CD8-positive, alpha-beta memory T cell (primary cell): ENCODE measurements around the gene CEACAM16. TPM values are rescaled to one million over a fixed set of nuclear protein-coding genes. Genes with fewer than 3 reads are reported as not detected.
"Not testable (repeated sequence)": the region's sequence is repeated elsewhere in the genome, so short reads cannot be mapped to it uniquely, and the experiment has no call there.

Experiments used
- CTCF ChIA-PET: fragments of 350-600 bp; sonication (Branson Sonifier 250); formaldehyde crosslinking; loops from one replicate; lab custom pipeline; 2021; ENCODE audit warnings: antibody characterized with exemption; lab: Charles Lee
- POLR2A ChIA-PET: fragments of 350-600 bp; sonication (Branson Sonifier 250); formaldehyde crosslinking; loops from one replicate; lab custom pipeline; 2021; ENCODE audit warnings: antibody characterized with exemption; lab: Charles Lee
- DNase-seq, 5 donors: peaks; one replicate each; pipeline versions ENCODE4 v3.0.0 to v3.0.0-alpha.2; 2020 to 2022; ENCODE audit warnings: mixed read lengths in 1 of 5
- H3K27ac ChIP-seq: one replicate; pipeline ENCODE4 v1.7.0; 2013; ENCODE audit warnings: low read depth, mild to moderate bottlenecking, low read length, moderate library complexity
- H3K27me3 ChIP-seq: 2 replicates; pipeline ENCODE4 v1.7.0; 2013; ENCODE audit warnings: low read length, mild to moderate bottlenecking; ENCODE audit not compliant: insufficient read depth, poor library complexity, severe bottlenecking
- H3K36me3 ChIP-seq: 2 replicates; pipeline ENCODE4 v1.7.0; 2013; ENCODE audit warnings: mild to moderate bottlenecking, low read length, moderate library complexity; ENCODE audit not compliant: insufficient read depth
- H3K4me1 ChIP-seq: 2 replicates; pipeline ENCODE4 v1.7.0; 2013; ENCODE audit warnings: mild to moderate bottlenecking, low read length, moderate library complexity; ENCODE audit not compliant: insufficient read depth
- H3K4me3 ChIP-seq: 2 replicates; pipeline ENCODE4 v1.7.0; 2013; ENCODE audit warnings: mild to moderate bottlenecking, low read length
- H3K9me3 ChIP-seq: 2 replicates; pipeline ENCODE4 v1.7.0; 2013; ENCODE audit warnings: mild to moderate bottlenecking, low read length
- H3K27ac Mint-ChIP-seq, 8 donors: one replicate each; pipeline ENCODE4 v1.8.0; 2020 to 2021; ENCODE audit warnings: mixed read lengths in 8 of 8, mild to moderate bottlenecking in 6 of 8, inconsistent platforms in 3 of 8, moderate library complexity in 3 of 8
- H3K27me3 Mint-ChIP-seq, 2 donors: one replicate each; pipeline ENCODE4 v1.8.0; 2020 to 2021; ENCODE audit warnings: mixed read lengths in 2 of 2, mild to moderate bottlenecking in 1 of 2, moderate library complexity in 1 of 2
- H3K36me3 Mint-ChIP-seq, 3 donors: one replicate each; pipeline ENCODE4 v1.8.0; 2020 to 2021; ENCODE audit warnings: mixed read lengths in 3 of 3, inconsistent platforms in 1 of 3, mild to moderate bottlenecking in 1 of 3
- H3K4me1 Mint-ChIP-seq, 3 donors: one replicate each; pipeline ENCODE4 v1.8.0; 2020 to 2021; ENCODE audit warnings: mixed read lengths in 3 of 3, inconsistent platforms in 1 of 3, mild to moderate bottlenecking in 1 of 3
- H3K4me3 Mint-ChIP-seq, 7 donors: one replicate each; pipeline ENCODE4 v1.8.0; 2020 to 2021; ENCODE audit warnings: mixed read lengths in 7 of 7, mild to moderate bottlenecking in 6 of 7, moderate library complexity in 4 of 7, inconsistent platforms in 2 of 7
- H3K9me3 Mint-ChIP-seq, 5 donors: one replicate each; pipeline ENCODE4 v1.8.0; 2020 to 2022; ENCODE audit warnings: mixed read lengths in 5 of 5, mild to moderate bottlenecking in 3 of 5, moderate library complexity in 2 of 5, inconsistent platforms in 1 of 5
- polyA plus RNA-seq: library from polyadenylated mRNA; unstranded; fragments of 300-500 nt; fragmentation: Illumina TruSeq; gene quantifications from one replicate; pipeline ENCODE4 v1.2.3, GENCODE V29; 2021
- total RNA-seq, 2 experiments: library from RNA; stranded (reverse); gene quantifications; one replicate each; pipeline ENCODE4 v1.2.3, GENCODE V29; 2021

CEACAM16 gene
- total and polyA plus RNA-seq, 3 experiments from 2014 or later, result not detected

GRCh38 chr19:44720945-44721344 lies 22.0 kb downstream of the CEACAM16 start:
- no peak for DNase-seq
- H3K4me1 Mint-ChIP-seq, result peaks cover 10 to 23% (median 12%) of the 10 kb centered on the region in 3 donors
- H3K4me3 ChIP-seq, result no peak overlapping the region
- no peaks in the 10 kb centered on the region for H3K9me3 ChIP-seq
- CTCF ChIA-PET, result interaction anchor here (0.7 to 7.4 kb wide), 5 partner anchors 18 to 66 kb away, joined by 3 to 299 read pairs (median 3); no protein-coding TSS in a partner anchor
- H3K27me3 ChIP-seq, result no peaks in the 10 kb centered on the region
- H3K27ac Mint-ChIP-seq, result no peak overlapping the region
- H3K9me3 Mint-ChIP-seq, result no peaks in the 10 kb centered on the region
- no peak overlapping the region for H3K27ac ChIP-seq
- no peaks in the 10 kb centered on the region for H3K36me3 ChIP-seq
- peaks cover 0 to 4% of the 10 kb centered on the region in 2 donors for H3K27me3 Mint-ChIP-seq
- no peaks in the 10 kb centered on the region for H3K36me3 Mint-ChIP-seq
- POLR2A ChIA-PET, result no interaction called here
- no peak overlapping the region for H3K4me3 Mint-ChIP-seq
- peaks cover 19% of the 10 kb centered on the region for H3K4me1 ChIP-seq

DNA sequence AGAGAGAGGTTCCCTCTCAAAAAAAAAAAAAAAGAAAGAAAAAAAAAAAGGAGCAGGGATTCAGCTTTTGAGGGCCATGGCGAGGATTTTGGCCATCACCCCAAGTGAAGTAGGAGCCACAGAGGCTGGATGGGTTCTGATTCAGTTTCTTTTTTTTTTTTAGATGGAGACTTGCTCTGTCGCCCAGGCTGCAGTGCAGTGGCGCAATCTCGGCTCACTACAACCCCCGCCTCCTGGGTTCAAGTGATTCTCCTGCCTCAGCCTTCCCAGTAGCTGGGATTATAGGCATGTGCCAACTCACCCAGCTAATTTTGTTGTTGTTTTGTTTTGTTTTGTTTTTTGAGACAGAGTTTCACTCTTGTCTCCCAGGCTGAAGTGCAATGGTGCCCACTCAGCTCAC lies 22.4 kb downstream of the CEACAM16 start:
- H3K27ac ChIP-seq, H3K27me3 Mint-ChIP-seq, H3K27ac Mint-ChIP-seq, H3K27me3 ChIP-seq, H3K9me3 Mint-ChIP-seq, DNase-seq, H3K9me3 ChIP-seq, H3K4me3 ChIP-seq, H3K4me3 Mint-ChIP-seq, H3K36me3 ChIP-seq, POLR2A ChIA-PET, H3K36me3 Mint-ChIP-seq: not testable (repeated sequence)
- H3K4me1 ChIP-seq, result peaks cover 19% of the 10 kb centered on the region
- peaks cover 10 to 23% (median 12%) of the 10 kb centered on the region in 3 donors for H3K4me1 Mint-ChIP-seq
- CTCF ChIA-PET, result interaction anchor here (0.7 to 7.4 kb wide), 5 partner anchors 18 to 67 kb away, joined by 3 to 299 read pairs (median 3); no protein-coding TSS in a partner anchor

- peak in 1 of 5 donors; percentile 13 for DNase-seq
Observed at GRCh38 chr19:44722131-44723121, 23.5 kb downstream of the CEACAM16 start.

DNA sequence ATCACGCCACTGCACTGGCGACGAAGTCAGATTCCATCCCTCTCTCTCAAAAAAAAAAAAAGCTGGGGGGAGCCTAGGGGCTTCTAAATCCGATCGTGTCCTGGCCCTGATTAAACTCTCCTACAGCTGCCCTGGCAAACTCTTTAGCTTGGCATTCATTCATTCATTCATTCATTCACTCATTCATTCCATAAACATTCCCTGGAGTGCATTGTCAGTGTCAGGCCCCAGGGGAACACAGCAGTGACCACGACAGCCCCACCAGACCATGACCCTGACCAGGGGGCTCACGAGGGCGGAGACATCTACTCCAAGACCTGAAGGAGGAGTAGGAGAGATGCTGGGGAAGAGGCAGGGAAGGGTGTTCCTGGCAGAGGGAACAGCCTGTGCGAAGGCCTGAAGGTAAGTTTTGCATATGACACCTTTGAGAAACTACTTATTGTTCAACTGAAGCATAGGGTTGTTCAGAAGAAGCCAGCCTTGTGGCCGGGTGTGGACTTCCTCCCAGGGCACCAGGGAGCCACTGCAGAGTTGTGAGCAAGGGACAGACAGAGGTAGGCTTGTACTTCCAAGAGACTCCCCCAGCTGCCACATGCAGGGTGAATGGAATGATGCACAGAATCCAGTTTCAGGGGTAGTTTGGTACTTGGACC lies 24.5 kb downstream of the CEACAM16 start:
- Mint-ChIP-seq H3K4me3 (no peak overlapping the region), H3K9me3 (no peaks in the 10 kb centered on the region), H3K36me3 (no peaks in the 10 kb centered on the region), H3K27ac (no peak overlapping the region), H3K27me3 (peaks cover 0 to 3% of the 10 kb centered on the region in 2 donors), H3K4me1 (peaks cover 16 to 31% (median 21%) of the 10 kb centered on the region in 3 donors)
- Histone ChIP-seq H3K27ac (no peak overlapping the region), H3K9me3 (no peaks in the 10 kb centered on the region), H3K27me3 (no peaks in the 10 kb centered on the region), H3K4me1 (peaks cover 19% of the 10 kb centered on the region), H3K36me3 (no peaks in the 10 kb centered on the region), H3K4me3 (no peak overlapping the region)
- POLR2A ChIA-PET, result interaction anchor here (0.5 to 2.9 kb wide), 4 partner anchors 10 to 511 kb away, joined by 3 to 18 read pairs (median 4); partner anchors contain the start of gene ZNF227
- no peak for DNase-seq
- CTCF ChIA-PET, result interaction anchor here (0.9 to 7.4 kb wide), 24 partner anchors 9 to 180 kb away, joined by 3 to 299 read pairs (median 6); no protein-coding TSS in a partner anchor

More at GRCh38 chr19:44722131-44723121, 23.5 kb downstream of the CEACAM16 start:
- H3K4me1 Mint-ChIP-seq, result peaks cover 10 to 23% (median 12%) of the 10 kb centered on the region in 3 donors
- H3K36me3 Mint-ChIP-seq, result no peaks in the 10 kb centered on the region
- H3K4me3 ChIP-seq, result no peak overlapping the region
- H3K27ac ChIP-seq, result no peak overlapping the region
- H3K27me3 Mint-ChIP-seq, result peaks cover 0 to 4% of the 10 kb centered on the region in 2 donors
- no peak overlapping the region for H3K4me3 Mint-ChIP-seq
- POLR2A ChIA-PET, result interaction anchor here (2.9 kb wide), 1 partner anchor 48 kb away, joined by 18 read pairs; no protein-coding TSS in a partner anchor
- no peaks in the 10 kb centered on the region for H3K9me3 ChIP-seq
- no peaks in the 10 kb centered on the region for H3K27me3 ChIP-seq
- no peaks in the 10 kb centered on the region for H3K36me3 ChIP-seq
- no peaks in the 10 kb centered on the region for H3K9me3 Mint-ChIP-seq
- CTCF ChIA-PET, result interaction anchor here (0.6 to 7.4 kb wide), 16 partner anchors 8 to 181 kb away, joined by 3 to 299 read pairs (median 7); no protein-coding TSS in a partner anchor
- peak overlapping the region in 2 of 8 donors; percentile 29 to 35 for H3K27ac Mint-ChIP-seq
- H3K4me1 ChIP-seq, result peaks cover 19% of the 10 kb centered on the region

DNA sequence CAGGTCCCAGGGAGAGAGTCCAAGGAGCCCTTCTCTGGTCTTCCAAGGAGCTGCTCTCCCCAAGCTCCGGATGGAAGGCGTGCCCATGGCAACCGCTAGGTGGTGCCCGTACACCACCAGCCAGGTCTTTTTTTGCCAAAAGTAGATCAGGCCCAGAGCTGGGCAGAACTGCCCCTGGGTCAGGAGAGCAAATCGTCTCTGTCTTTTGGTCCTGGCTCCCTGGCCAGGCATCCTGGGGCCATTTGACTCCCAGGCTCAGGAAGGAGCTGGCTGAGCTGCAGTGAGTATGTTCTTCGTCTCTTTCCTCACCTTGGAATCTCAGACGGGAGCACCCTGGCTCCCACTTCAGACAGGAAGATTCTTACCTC lies 25.0 kb downstream of the CEACAM16 start:
- CTCF ChIA-PET, result interaction anchor here (0.9 to 7.4 kb wide), 24 partner anchors 9 to 180 kb away, joined by 3 to 299 read pairs (median 6); no protein-coding TSS in a partner anchor
- no peaks in the 10 kb centered on the region for H3K27me3 ChIP-seq
- Mint-ChIP-seq H3K27me3 (peaks cover 0 to 3% of the 10 kb centered on the region in 2 donors), H3K9me3 (no peaks in the 10 kb centered on the region), H3K27ac (peak overlapping the region in 5 of 8 donors; percentile 13 to 81 (median 23)), H3K36me3 (no peaks in the 10 kb centered on the region), H3K4me3 (no peak overlapping the region), H3K4me1 (peaks cover 16 to 31% (median 21%) of the 10 kb centered on the region in 3 donors)
- DNase-seq, result peak; percentile 67 to 85 (median 77)
- no peaks in the 10 kb centered on the region for H3K36me3 ChIP-seq
- no peak overlapping the region for H3K27ac ChIP-seq
- H3K9me3 ChIP-seq, result no peaks in the 10 kb centered on the region
- peaks cover 19% of the 10 kb centered on the region for H3K4me1 ChIP-seq
- no peak overlapping the region for H3K4me3 ChIP-seq
- POLR2A ChIA-PET, result interaction anchor here (0.5 to 2.9 kb wide), 4 partner anchors 10 to 511 kb away, joined by 3 to 18 read pairs (median 4); partner anchors contain the start of gene ZNF227

DNA sequence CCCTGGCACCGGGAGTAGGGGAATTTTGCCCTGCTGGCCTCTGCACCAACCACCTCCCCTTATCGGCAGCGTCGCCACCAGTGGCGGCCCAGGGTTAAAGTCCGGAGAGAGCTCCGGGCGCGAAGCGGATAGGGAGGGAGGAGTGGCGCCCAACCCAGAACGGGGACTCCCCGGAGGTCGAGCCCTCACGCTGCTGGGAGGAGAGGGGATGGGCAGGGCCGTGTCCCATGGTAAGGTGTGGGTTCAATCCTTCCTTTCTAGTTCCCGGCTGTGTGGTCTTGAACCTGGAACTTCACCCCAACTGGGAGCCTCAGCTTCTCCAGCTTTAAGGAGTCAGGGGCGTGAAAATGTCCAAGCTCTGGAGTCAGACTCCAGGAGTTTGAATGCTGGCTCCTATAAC lies 26.3 kb downstream of the CEACAM16 start:
- POLR2A ChIA-PET, result no interaction called here
- H3K4me1 Mint-ChIP-seq, result peaks cover 16 to 31% (median 21%) of the 10 kb centered on the region in 3 donors
- peaks cover 19% of the 10 kb centered on the region for H3K4me1 ChIP-seq

DNA sequence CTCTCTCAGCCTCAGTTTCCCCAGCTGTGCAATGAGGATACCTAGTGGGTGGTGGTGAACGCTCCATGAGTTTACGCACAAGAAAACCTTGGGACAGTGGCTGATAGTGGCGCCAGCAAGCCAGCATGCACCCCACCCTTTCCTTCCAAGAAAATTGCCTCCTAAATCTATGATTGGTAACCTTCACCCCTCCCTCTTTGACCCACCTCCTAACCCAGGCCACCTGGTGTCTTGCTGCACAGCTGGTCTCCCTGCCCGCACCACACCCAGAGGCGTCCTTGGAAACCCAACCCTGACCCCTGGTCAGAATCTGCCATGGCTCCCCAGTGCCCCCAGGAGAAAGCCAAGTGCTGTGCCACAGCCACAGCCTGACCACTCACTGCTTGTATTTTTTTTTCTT lies 26.7 kb downstream of the CEACAM16 start:
- Mint-ChIP-seq H3K4me3 (no peak overlapping the region), H3K9me3 (no peaks in the 10 kb centered on the region), H3K36me3 (no peaks in the 10 kb centered on the region), H3K27me3 (peaks cover 0 to 3% of the 10 kb centered on the region in 2 donors), H3K27ac (peak overlapping the region in 1 of 8 donors; percentile 44), H3K4me1 (peaks cover 16 to 31% (median 21%) of the 10 kb centered on the region in 3 donors)
- no peak overlapping the region for H3K4me3 ChIP-seq
- no peaks in the 10 kb centered on the region for H3K9me3 ChIP-seq
- no peaks in the 10 kb centered on the region for H3K36me3 ChIP-seq
- no peak for DNase-seq
- CTCF ChIA-PET, result interaction anchor here (0.7 to 7.4 kb wide), 3 partner anchors 36 to 61 kb away, joined by 5 to 299 read pairs (median 5); no protein-coding TSS in a partner anchor
- POLR2A ChIA-PET, result no interaction called here
- no peaks in the 10 kb centered on the region for H3K27me3 ChIP-seq
- H3K27ac ChIP-seq, result no peak overlapping the region
- H3K4me1 ChIP-seq, result peaks cover 19% of the 10 kb centered on the region

More for the DNA sequence above, 26.3 kb downstream of the CEACAM16 start:
- DNase-seq, result no peak
- H3K36me3 ChIP-seq, result no peaks in the 10 kb centered on the region
- no peak overlapping the region for H3K27ac Mint-ChIP-seq
- no peaks in the 10 kb centered on the region for H3K27me3 ChIP-seq
- no peaks in the 10 kb centered on the region for H3K9me3 Mint-ChIP-seq
- H3K36me3 Mint-ChIP-seq, result no peaks in the 10 kb centered on the region
- CTCF ChIA-PET, result interaction anchor here (0.7 to 7.4 kb wide), 5 partner anchors 16 to 61 kb away, joined by 5 to 299 read pairs (median 5); no protein-coding TSS in a partner anchor
- H3K9me3 ChIP-seq, result no peaks in the 10 kb centered on the region
- no peak overlapping the region for H3K4me3 ChIP-seq
- no peak overlapping the region for H3K27ac ChIP-seq
- H3K4me3 Mint-ChIP-seq, result no peak overlapping the region
- peaks cover 0 to 3% of the 10 kb centered on the region in 2 donors for H3K27me3 Mint-ChIP-seq
